ENCODE results near the gene VMAC.

DNA sequence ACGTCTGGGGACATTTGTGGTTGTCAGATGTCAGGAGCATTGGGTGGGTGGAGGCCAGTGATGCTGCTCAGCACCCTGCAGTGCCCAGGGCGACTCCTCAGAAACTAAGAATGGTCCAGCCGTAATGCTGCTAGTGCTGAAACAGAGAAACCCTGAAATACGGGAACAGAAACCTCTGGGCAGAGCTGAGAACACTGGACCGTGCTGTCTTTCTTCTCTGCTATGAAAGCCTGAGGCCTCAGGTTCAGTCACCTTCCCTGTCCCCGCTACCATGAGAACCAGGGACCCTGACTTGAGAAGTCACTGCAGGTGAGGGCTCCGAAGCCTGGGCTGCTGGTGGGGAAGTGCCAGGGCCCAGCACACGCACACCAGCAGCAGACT lies 22.8 kb downstream of the VMAC start:
- no peak for TF ChIP-seq EZH2 (IDR thresholded peaks at IDR 0.05; ENCODE audit: borderline replicate concordance, insufficient read depth, low read depth, low read length, poor library complexity, severe bottlenecking)
- TF ChIP-seq, protein P1, sequence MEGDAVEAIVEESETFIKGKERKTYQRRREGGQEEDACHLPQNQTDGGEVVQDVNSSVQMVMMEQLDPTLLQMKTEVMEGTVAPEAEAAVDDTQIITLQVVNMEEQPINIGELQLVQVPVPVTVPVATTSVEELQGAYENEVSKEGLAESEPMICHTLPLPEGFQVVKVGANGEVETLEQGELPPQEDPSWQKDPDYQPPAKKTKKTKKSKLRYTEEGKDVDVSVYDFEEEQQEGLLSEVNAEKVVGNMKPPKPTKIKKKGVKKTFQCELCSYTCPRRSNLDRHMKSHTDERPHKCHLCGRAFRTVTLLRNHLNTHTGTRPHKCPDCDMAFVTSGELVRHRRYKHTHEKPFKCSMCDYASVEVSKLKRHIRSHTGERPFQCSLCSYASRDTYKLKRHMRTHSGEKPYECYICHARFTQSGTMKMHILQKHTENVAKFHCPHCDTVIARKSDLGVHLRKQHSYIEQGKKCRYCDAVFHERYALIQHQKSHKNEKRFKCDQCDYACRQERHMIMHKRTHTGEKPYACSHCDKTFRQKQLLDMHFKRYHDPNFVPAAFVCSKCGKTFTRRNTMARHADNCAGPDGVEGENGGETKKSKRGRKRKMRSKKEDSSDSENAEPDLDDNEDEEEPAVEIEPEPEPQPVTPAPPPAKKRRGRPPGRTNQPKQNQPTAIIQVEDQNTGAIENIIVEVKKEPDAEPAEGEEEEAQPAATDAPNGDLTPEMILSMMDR (IDR thresholded peaks at IDR 0.05) = no peak

Measured in B cell (primary cell).